Endothelial cell of umbilical vein (primary cell): ENCODE measurements around the gene EIF3D. TPM values are rescaled to one million over a fixed set of nuclear protein-coding genes. Genes with fewer than 3 reads are reported as not detected.
"Not testable (repeated sequence)": the region's sequence is repeated elsewhere in the genome, so short reads cannot be mapped to it uniquely, and the experiment has no call there.

ENCODE experiments used
- BruUV-seq: library from RNA; stranded (reverse); fragments of 400-500 nt; replicated peaks from 2 replicates; lab custom pipeline; 2021; lab: Mats Ljungman, UMichigan
- CTCF ChIA-PET: fragments of 300-600, 350-600 bp; sonication (Branson Sonifier 250); formaldehyde crosslinking; loops from one replicate; lab custom pipeline; 2021; ENCODE audit warnings: antibody characterized with exemption, inconsistent platforms; lab: Charles Lee
- POLR2A ChIA-PET: fragments of 300-600, 350-600 bp; sonication (Branson Sonifier 250); formaldehyde crosslinking; loops from one replicate; lab custom pipeline; 2021; ENCODE audit warnings: antibody characterized with exemption, inconsistent platforms; lab: Charles Lee
- DNase-seq: peaks from one replicate; pipeline ENCODE4 v3.0.0-alpha.2; 2011; ENCODE audit warnings: low read depth, low spot score
- FAIRE-seq: peaks from 2 replicates; lab custom pipeline; 2011; peaks lifted over from hg19 to GRCh38; lab: Jason Lieb, UNC
- H2AFZ ChIP-seq: 2 replicates; pipeline ENCODE4 v1.6.0; 2012; ENCODE audit warnings: low read depth, low read length, control low read depth, inconsistent platforms
- H3K27ac ChIP-seq: 2 replicates; pipeline ENCODE4 v1.5.1; 2011; ENCODE audit warnings: low read depth, mild to moderate bottlenecking, control low read depth, low read length, moderate library complexity; ENCODE audit not compliant: insufficient read depth
- H3K27me3 ChIP-seq, 2 experiments: 2 replicates each; pipeline versions ENCODE4 v1.6.0 to v1.6.1; 2011; ENCODE audit warnings: low read length in 2 of 2, mixed read lengths in 1 of 2; ENCODE audit not compliant: control insufficient read depth in 2 of 2, insufficient read depth in 2 of 2
- H3K36me3 ChIP-seq, 2 experiments: 2 replicates in 1 of 2; 3 replicates in 1 of 2; pipeline ENCODE4 v1.5.1; 2011; ENCODE audit warnings: low read length in 2 of 2, mild to moderate bottlenecking in 1 of 2, moderate library complexity in 1 of 2; ENCODE audit not compliant: control insufficient read depth in 2 of 2, insufficient read depth in 2 of 2; ENCODE audit errors: extremely low read depth in 1 of 2
- H3K4me1 ChIP-seq: 3 replicates; pipeline ENCODE4 v1.5.1; 2011; ENCODE audit warnings: mild to moderate bottlenecking, low read length; ENCODE audit not compliant: control insufficient read depth, insufficient read depth; ENCODE audit errors: extremely low read depth
- H3K4me2 ChIP-seq: 2 replicates; pipeline ENCODE4 v1.6.1; 2011; ENCODE audit warnings: low read length, control low read depth, mixed read lengths; ENCODE audit not compliant: insufficient read depth
- H3K4me3 ChIP-seq, 3 experiments: fragments of 200-600 bp in 1 of 3; sonication (generic), shearing (Covaris generic) in 1 of 3; replicated peaks in 1 of 3; 2 replicates each; pipeline ENCODE4 v1.5.1; 2011 to 2016; ENCODE audit warnings: control low read depth in 3 of 3, low read length in 3 of 3, mild to moderate bottlenecking in 2 of 3, inconsistent platforms in 1 of 3, low read depth in 1 of 3, moderate library complexity in 1 of 3; ENCODE audit not compliant: insufficient read depth in 1 of 3
- H3K79me2 ChIP-seq: 2 replicates; pipeline ENCODE4 v1.6.0; 2012; ENCODE audit warnings: low read length, inconsistent platforms; ENCODE audit not compliant: control insufficient read depth, insufficient read depth
- H3K9ac ChIP-seq: replicated peaks from 2 replicates; pipeline ENCODE3; 2011; ENCODE audit warnings: low read length, control low read depth; ENCODE audit not compliant: insufficient read depth; ENCODE audit errors: extremely low read depth
- H3K9me1 ChIP-seq: replicated peaks from 3 replicates; pipeline ENCODE4 v1.6.0; 2011; ENCODE audit warnings: mild to moderate bottlenecking, low read length; ENCODE audit not compliant: control insufficient read depth, insufficient read depth; ENCODE audit errors: extremely low read depth
- H3K9me3 ChIP-seq: replicated peaks from 2 replicates; pipeline ENCODE4 v1.5.1; 2012; ENCODE audit warnings: low read length, inconsistent platforms; ENCODE audit not compliant: control insufficient read depth, insufficient read depth
- H4K20me1 ChIP-seq: replicated peaks from 2 replicates; pipeline ENCODE3; 2011; ENCODE audit warnings: mild to moderate bottlenecking, low read length; ENCODE audit not compliant: control insufficient read depth, insufficient read depth; ENCODE audit errors: extremely low read depth
- EZH2 ChIP-seq: IDR thresholded peaks from 2 replicates; pipeline ENCODE4 v1.6.1; 2012; ENCODE audit warnings: borderline replicate concordance, low read depth, mild to moderate bottlenecking, moderate library complexity, low read length, inconsistent platforms; ENCODE audit not compliant: severe bottlenecking
- FOS ChIP-seq: IDR thresholded peaks from 2 replicates; pipeline ENCODE4 v1.6.1; 2011; ENCODE audit warnings: mild to moderate bottlenecking, low read length, moderate library complexity, borderline replicate concordance; ENCODE audit not compliant: insufficient read depth
- GATA2 ChIP-seq: IDR thresholded peaks from 2 replicates; pipeline ENCODE4 v1.7.0; 2011; ENCODE audit warnings: low read depth, mild to moderate bottlenecking, moderate library complexity, mixed read lengths, low read length; ENCODE audit not compliant: insufficient read length, insufficient read depth
- JUN ChIP-seq: IDR thresholded peaks from 2 replicates; pipeline ENCODE4 v1.6.1; 2011; ENCODE audit warnings: borderline replicate concordance, low read depth; ENCODE audit not compliant: insufficient read length, insufficient read depth
- MYC ChIP-seq: IDR thresholded peaks from one replicate; pipeline ENCODE4 v1.6.1; 2011; ENCODE audit warnings: mild to moderate bottlenecking, low read depth, low read length
- POLR2A ChIP-seq: IDR thresholded peaks from 2 replicates; pipeline ENCODE4 v1.6.1; 2012; ENCODE audit warnings: low read depth, mild to moderate bottlenecking, control low read depth, low read length
- POLR2AphosphoS5 ChIP-seq: IDR thresholded peaks from 2 replicates; pipeline ENCODE4 v1.6.1; 2012; ENCODE audit warnings: low read depth, mild to moderate bottlenecking, control low read depth, low read length, moderate library complexity; ENCODE audit not compliant: insufficient read depth
- dilution Hi-C: fragments of 300-500 bp; cut with MboI; formaldehyde crosslinking; loops from one replicate; pipeline ENCODE4 v1.15.0; 2019; ENCODE audit warnings: low sequenced_read_pairs; ENCODE audit not compliant: extremely low pct_ligation_motif_present
- intact Hi-C: fragments of 100-400 bp; cut with micrococcal nuclease; formaldehyde crosslinking; loops from one replicate; pipeline ENCODE4 v1.10.0; 2022
- polyA plus RNA-seq, 4 experiments: library from polyadenylated mRNA; depleted of rRNA in 3 of 4; stranded (reverse) in 3 of 4; unstranded in 1 of 4; fragments of >200 nt; gene quantifications; 2 replicates each; pipeline versions ENCODE4 v1.2.1 to v1.2.3, GENCODE V29; 2011 to 2012; ENCODE audit warnings: missing spikeins in 1 of 4
- total RNA-seq: library from RNA; stranded (reverse); gene quantifications from 2 replicates; pipeline ENCODE4 v1.2.3, GENCODE V29; 2021
- TF ChIP-seq, protein P1 (sequence below), 2 donors: IDR thresholded peaks; 1 replicate in 1 of 2; 2 replicates in 1 of 2; pipeline ENCODE4 v1.5.1; 2011; ENCODE audit warnings: low read length in 2 of 2, mild to moderate bottlenecking in 2 of 2, moderate library complexity in 2 of 2, control low read depth in 1 of 2, inconsistent platforms in 1 of 2, low read depth in 1 of 2; ENCODE audit not compliant: insufficient read depth in 1 of 2; ENCODE audit errors: extremely low read depth in 1 of 2
- TF ChIP-seq, protein P2 (sequence below): IDR thresholded peaks from 2 replicates; pipeline ENCODE4 v1.6.1; 2011; ENCODE audit not compliant: insufficient read depth, insufficient read length

Gene EIF3D
- total and polyA plus RNA-seq, 2 donors (not counting 3 experiments of a cell fraction or from before 2014, with no cell fraction given): 201 to 413 TPM

DNA sequence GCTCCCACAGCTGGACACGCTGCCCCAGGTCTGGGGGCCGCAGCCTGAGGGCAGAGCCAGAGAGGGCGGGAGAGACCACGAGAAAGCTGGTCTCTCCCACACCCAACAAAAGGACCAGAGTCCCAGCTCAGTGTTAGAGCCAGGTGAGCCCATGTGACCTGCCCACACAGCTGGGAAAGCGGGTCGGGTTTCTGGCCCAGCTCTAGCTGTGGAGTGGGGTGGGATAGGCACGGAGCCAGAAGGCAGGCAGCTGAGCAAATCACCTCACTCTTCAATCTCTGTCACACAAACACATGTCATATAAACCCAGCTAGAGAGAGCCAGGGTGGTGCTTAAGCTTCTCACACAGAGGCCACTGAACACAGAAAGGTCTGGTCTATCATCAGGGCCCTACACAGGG, 7.8 kb upstream of the EIF3D start:
- no peaks in the 10 kb centered on the region for H3K9me1 ChIP-seq
- dilution Hi-C loops (no loop called here), intact Hi-C loops (no loop called here)
- no peaks in the 10 kb centered on the region for H3K36me3 ChIP-seq
- no peak overlapping the region for H3K4me3 ChIP-seq
- no peak overlapping the region for H3K4me2 ChIP-seq
- POLR2A ChIA-PET: no interaction called here
- H3K9ac ChIP-seq: no peak overlapping the region
- BruUV-seq: no TSS peak
- TF ChIP-seq POLR2A: no peak
- TF ChIP-seq EZH2: no peak
- TF ChIP-seq, protein P1, sequence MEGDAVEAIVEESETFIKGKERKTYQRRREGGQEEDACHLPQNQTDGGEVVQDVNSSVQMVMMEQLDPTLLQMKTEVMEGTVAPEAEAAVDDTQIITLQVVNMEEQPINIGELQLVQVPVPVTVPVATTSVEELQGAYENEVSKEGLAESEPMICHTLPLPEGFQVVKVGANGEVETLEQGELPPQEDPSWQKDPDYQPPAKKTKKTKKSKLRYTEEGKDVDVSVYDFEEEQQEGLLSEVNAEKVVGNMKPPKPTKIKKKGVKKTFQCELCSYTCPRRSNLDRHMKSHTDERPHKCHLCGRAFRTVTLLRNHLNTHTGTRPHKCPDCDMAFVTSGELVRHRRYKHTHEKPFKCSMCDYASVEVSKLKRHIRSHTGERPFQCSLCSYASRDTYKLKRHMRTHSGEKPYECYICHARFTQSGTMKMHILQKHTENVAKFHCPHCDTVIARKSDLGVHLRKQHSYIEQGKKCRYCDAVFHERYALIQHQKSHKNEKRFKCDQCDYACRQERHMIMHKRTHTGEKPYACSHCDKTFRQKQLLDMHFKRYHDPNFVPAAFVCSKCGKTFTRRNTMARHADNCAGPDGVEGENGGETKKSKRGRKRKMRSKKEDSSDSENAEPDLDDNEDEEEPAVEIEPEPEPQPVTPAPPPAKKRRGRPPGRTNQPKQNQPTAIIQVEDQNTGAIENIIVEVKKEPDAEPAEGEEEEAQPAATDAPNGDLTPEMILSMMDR (IDR thresholded peaks at IDR 0.05; ENCODE audit: extremely low read depth in 1 of 2, insufficient read depth in 1 of 2, low read depth in 1 of 2, low read length in 2 of 2): no peak
- TF ChIP-seq GATA2: no peak
- TF ChIP-seq FOS: no peak
- TF ChIP-seq, protein P2, sequence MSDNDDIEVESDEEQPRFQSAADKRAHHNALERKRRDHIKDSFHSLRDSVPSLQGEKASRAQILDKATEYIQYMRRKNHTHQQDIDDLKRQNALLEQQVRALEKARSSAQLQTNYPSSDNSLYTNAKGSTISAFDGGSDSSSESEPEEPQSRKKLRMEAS: no peak
- TF ChIP-seq MYC: no peak
- TF ChIP-seq JUN: no peak
- TF ChIP-seq POLR2AphosphoS5: no peak
- no peaks in the 10 kb centered on the region for H3K9me3 ChIP-seq
- H3K79me2 ChIP-seq: no peaks in the 10 kb centered on the region
- no peak for DNase-seq
- no peak overlapping the region for H2AFZ ChIP-seq
- H3K27me3 ChIP-seq: peaks cover 6 to 9% of the 10 kb centered on the region in 2 experiments
- no peaks in the 10 kb centered on the region for H4K20me1 ChIP-seq
- peaks cover 1% of the 10 kb centered on the region for H3K4me1 ChIP-seq
- no peak overlapping the region for H3K27ac ChIP-seq
- FAIRE-seq: no peak
- CTCF ChIA-PET: interaction anchor here (1.6 kb wide), 1 partner anchor 441 kb away, joined by 4 read pairs; no protein-coding TSS in a partner anchor

DNA sequence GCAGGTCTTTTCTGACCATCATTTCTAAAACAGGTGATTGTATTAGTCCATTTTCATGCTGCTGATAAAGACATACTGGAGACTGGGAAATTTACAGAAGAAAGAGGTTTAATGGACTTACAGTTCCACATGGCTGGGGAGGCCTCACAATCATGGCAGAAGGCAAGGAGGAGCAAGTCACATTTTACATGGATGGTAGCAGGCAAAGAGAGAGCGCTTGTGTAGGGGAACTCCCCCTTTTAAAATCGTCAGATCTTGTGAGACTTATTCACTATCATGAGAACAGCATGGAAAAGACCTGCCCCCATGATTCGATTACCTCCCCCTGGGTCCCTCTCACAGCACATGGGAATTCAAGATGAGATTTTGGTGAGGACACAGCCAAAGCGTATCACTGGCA, 4.4 kb upstream of the EIF3D start:
- POLR2A ChIA-PET: not testable (repeated sequence)

More for the DNA sequence above, 4.4 kb upstream of the EIF3D start:
- H3K36me3 ChIP-seq, H3K4me3 ChIP-seq, CTCF ChIA-PET, BruUV-seq, H3K79me2 ChIP-seq, DNase-seq, H3K4me1 ChIP-seq, dilution Hi-C loops, H3K27me3 ChIP-seq, H3K9ac ChIP-seq, intact Hi-C loops, H4K20me1 ChIP-seq, H3K9me3 ChIP-seq, H3K27ac ChIP-seq, H2AFZ ChIP-seq, H3K4me2 ChIP-seq, FAIRE-seq, H3K9me1 ChIP-seq: not testable (repeated sequence)
